Measurements from ENCODE around the gene CYP27C1.

CYP27C1 gene

GRCh38 chr2:127193164-127193966 lies 26.7 kb downstream of the CYP27C1 start:
- no peak for DNase-seq

- DNase-seq, result no peak
Observed at GRCh38 chr2:127191331-127192219, 28.5 kb downstream of the CYP27C1 start.

- no peak for DNase-seq
Observed at GRCh38 chr2:127188797-127189196, 31.3 kb downstream of the CYP27C1 start.

DNA sequence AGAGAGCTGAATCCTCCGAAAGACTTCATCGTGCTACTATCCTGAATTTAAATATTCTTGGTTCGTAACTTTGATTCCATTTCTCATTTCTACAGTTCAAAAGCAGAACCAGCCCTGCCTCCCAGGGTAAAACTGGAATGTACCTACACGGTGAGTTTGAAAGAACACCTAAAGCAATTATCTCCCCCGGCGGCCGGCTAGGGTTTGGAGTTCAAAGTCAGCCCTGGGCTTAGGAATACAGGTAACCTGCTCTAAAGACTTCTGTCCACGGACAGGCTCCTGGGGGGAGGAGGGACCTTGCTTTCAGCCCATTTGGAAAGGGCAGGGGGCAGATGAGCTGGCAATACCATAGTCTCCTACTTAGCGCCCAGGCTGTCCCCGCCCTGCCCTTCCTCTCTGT lies 32.3 kb downstream of the CYP27C1 start:
- DNase-seq, result no peak

- DNase-seq, result no peak
Observed at GRCh38 chr2:127187081-127187775, 32.9 kb downstream of the CYP27C1 start.

DNA sequence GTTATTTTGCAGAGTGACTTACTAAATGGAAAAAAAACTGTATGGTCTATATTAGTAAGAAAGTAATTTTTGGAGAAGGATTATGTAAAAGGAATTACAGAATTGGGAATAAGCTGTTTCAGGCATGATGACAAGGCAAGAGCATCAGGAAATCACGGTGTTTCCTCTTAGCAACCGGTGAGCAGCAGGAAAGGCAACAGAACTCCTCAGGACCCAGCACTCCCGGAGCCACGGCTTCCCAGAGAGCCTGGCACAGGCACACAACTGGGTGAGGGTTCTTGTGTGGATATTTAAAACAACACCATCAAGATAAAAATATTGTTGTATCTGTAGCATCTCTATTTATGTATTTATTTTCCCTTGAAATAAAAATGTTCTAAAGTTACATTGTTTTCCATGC lies 34.4 kb downstream of the CYP27C1 start:
- DNase-seq, result no peak

DNA sequence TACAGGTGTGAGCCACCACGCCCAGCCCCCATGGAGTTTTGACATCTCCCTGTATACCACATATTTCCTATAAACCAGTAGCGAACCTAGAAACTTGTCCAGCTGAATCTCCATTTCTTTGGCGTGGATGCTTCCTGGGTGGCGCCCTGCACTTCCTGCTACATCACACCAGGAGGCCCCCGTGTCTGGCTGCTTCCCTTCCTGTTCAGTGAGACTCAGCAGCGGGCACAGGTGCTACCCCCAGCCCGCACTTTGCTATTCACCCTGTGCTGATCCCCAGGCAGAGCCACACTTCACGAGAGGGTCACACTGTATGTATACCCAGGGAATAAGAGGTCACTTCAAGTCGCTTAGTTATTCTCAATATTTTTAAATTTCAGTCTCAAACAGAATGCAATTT lies 35.0 kb downstream of the CYP27C1 start:
- DNase-seq, result peak; percentile 25

- no peak for DNase-seq
Observed at GRCh38 chr2:127183771-127184170, 36.3 kb downstream of the CYP27C1 start.

DNA sequence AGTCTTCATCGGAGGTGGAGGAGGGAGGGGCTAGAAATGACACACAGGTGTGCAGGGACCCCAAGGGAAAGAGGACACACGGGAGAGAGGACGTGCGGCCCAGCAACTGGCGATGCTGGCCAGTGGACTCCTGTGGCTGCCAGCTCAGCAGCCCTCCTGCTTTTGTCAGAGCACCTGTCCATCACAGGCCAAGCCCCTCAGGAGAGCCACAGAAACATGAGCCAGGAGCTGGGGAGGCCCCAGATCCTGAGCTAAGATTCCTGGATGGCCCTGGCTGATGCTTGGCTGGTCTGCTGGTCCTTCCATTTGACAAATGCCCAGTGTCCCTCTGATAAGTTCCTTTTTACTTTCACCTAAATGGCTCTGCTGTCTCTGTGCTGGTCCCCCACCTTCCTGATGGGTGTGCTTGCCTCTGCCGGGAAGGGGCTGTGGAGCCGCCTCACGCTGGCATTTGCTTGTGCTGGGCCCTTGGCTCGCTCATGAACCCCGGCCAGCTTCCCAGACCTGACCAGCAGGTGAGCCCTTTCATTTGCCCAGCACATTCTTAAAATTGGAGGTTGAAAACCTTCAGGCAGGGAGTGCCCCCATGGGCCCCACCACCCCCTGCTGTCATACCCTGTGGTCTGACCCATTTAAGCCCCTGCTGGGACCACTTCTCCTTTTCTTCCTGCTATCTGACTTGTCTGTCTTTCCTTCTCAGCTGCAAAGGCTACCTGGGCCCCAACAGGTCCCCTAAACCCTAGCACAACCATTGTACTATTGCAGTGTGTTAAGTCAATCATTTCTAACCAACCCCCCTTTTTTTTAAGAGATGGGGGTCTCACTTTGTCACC lies 37.3 kb downstream of the CYP27C1 start:
- no peak for DNase-seq

GRCh38 chr2:127181851-127182250 lies 38.2 kb downstream of the CYP27C1 start:
- no peak for DNase-seq

DNA sequence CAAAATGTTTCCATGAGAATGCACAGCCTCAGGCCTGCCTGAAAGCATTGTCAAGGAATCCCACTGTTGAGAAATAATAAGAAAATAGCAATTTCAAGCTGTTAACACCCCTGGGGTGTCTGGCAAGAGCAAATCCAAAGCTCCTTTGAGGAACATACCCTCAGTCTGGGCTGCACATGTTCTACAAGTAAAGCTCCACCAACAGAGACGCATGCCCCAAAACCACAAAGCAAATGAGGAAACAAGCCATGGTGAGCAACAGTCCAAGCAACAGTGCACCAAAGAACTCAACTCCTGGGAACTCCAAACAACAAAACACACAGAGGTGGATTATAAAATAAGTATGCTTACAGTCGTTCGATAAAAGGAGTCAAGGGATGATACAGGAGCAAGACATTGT lies 40.3 kb downstream of the CYP27C1 start:
- DNase-seq, result no peak

- DNase-seq, result no peak
Observed at GRCh38 chr2:127177617-127178263, 42.4 kb downstream of the CYP27C1 start.

DNA sequence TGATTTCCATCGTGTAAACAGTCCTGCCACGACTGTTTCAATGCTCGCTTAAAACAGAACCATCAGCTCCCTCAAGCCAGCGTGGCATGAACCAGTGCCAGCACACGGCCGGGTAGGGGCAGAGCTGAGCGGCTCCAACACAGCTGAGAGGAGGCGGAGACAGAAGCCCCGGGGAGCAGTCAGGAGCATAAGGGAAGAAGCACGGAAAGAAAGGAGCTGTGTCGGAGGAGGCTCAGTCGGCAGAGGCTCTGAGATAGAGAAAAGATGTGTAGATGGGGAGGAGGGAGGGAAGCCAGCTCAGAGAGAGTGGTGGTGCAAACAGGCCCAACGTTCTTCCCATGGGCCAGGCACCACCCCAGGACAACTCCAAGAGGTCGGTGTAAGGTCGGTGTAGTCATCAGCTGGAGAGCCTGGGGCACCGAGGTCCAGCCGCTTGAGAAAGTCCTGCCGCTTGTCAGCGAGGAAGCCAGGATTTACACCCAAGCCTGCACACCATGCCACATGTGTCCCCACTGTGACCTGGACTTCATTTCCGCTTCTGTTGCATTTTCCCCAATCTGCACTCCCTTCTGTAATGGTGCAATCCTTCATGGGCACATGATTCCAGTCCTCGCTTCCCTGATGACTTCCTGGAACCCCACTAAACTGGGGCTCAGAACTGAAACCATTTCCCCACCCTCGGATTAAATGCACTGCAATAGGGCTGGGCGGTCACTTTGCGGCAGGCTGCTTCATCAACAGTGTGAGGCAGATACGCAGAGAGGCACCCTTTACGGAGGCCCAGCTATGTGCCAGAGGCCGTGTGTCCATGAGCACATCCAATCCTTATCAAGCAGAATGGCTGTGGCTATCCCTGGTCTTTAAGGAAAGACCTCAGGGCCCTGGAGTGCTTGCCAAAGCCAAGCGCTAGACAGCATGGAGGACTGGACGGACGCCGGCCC lies 43.5 kb downstream of the CYP27C1 start:
- DNase-seq, result no peak

- no peak for DNase-seq
Observed at GRCh38 chr2:127175751-127176354, 44.2 kb downstream of the CYP27C1 start.

GRCh38 chr2:127175041-127175721 lies 44.9 kb downstream of the CYP27C1 start:
- no peak for DNase-seq

- no peak for DNase-seq
Observed at GRCh38 chr2:127174640-127175039, 45.5 kb downstream of the CYP27C1 start.

- DNase-seq, result no peak
Observed at GRCh38 chr2:127174136-127174535, 46.0 kb downstream of the CYP27C1 start.

DNA sequence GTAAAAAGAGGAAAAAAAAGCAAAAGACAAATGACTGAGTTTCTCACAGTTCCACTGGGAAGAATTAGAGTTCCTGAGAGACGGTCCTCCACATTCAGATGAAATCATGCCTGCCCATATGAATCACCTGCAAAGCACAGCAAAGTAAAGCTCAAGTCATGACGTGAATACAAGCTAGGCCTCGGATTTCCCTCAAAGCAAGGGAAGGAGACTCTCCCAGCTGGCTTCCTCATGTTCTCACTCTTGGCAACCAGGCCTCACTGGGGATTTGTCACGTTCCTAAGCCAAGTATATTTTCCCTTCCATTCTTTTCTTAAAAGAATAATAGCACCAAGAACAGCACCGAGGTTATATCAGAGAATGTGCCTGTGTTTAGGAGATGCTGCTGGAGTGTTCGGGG lies 47.0 kb downstream of the CYP27C1 start:
- no peak for DNase-seq

DNA sequence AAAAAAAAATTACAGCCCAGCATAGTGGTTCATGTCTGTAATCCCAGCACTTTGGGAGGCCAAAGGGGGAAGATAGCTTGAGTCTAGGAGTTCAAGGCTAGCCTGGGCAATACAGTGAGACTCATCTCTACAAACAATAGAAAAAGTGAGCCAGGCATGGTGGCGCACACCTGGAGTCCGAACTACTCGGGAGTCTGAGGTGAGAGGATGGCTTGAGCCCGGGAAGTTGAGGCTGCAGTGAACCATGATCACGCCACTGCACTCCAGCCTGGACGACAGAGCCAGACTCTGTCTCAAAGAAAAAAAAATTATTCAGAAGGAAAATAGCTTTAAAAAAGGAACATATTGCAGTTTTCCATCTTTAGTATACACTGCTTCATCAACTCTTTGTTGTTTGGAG lies 47.8 kb downstream of the CYP27C1 start:
- DNase-seq, result no peak

All from CD4-positive, alpha-beta T cell treated with Interleukin-6 for 4 hours (primary cell).